CD4-positive, CD25-positive, alpha-beta regulatory T cell (primary cell): ENCODE measurements around the gene SLC34A2. TPM values are rescaled to one million over a fixed set of nuclear protein-coding genes. Genes with fewer than 3 reads are reported as not detected.

Experiments used
- ATAC-seq, 2 donors: fragments of 150-1000 bp; cut with Tn5 transposase; one replicate each; pipeline ENCODE4 v1.10.0; 2021; ENCODE audit warnings: low read depth in 2 of 2, moderate number of reproducible peaks in 2 of 2, moderate library complexity in 1 of 2
- DNase-seq, 3 donors: peaks; one replicate each; pipeline versions ENCODE4 v3.0.0 to v3.0.0-alpha.2; 2012 to 2022; ENCODE audit warnings: mixed read lengths in 1 of 3
- H3K27ac ChIP-seq: one replicate; pipeline ENCODE4 v1.7.0; 2013; ENCODE audit warnings: mild to moderate bottlenecking, low read length; ENCODE audit not compliant: insufficient read depth, poor library complexity, severe bottlenecking
- H3K27me3 ChIP-seq: one replicate; pipeline ENCODE4 v1.7.0; 2013; ENCODE audit warnings: low read length; ENCODE audit not compliant: control insufficient read depth, insufficient read depth
- H3K36me3 ChIP-seq: one replicate; pipeline ENCODE4 v1.7.0; 2013; ENCODE audit warnings: mild to moderate bottlenecking, low read length, moderate library complexity; ENCODE audit not compliant: control insufficient read depth, insufficient read depth
- H3K4me1 ChIP-seq: 2 replicates; pipeline ENCODE4 v1.7.0; 2013; ENCODE audit warnings: mild to moderate bottlenecking, low read length; ENCODE audit not compliant: insufficient read depth, control insufficient read depth, poor library complexity, severe bottlenecking
- H3K4me3 ChIP-seq: one replicate; pipeline ENCODE4 v1.7.0; 2013; ENCODE audit warnings: low read depth, mild to moderate bottlenecking, low read length, moderate library complexity
- H3K9me3 ChIP-seq, 2 experiments: 1 replicate in 1 of 2; 2 replicates in 1 of 2; pipeline ENCODE4 v1.7.0; 2013; ENCODE audit warnings: low read length in 2 of 2, mild to moderate bottlenecking in 1 of 2, moderate library complexity in 1 of 2; ENCODE audit not compliant: control insufficient read depth in 2 of 2
- H3K27ac Mint-ChIP-seq, 3 donors: one replicate each; pipeline ENCODE4 v1.8.0; 2020 to 2022; ENCODE audit warnings: mild to moderate bottlenecking in 3 of 3, mixed read lengths in 3 of 3, moderate library complexity in 2 of 3
- H3K27me3 Mint-ChIP-seq: one replicate; pipeline ENCODE4 v1.8.0; 2022; ENCODE audit warnings: mild to moderate bottlenecking, mixed read lengths
- H3K36me3 Mint-ChIP-seq: one replicate; pipeline ENCODE4 v1.8.0; 2020; ENCODE audit warnings: mixed read lengths
- H3K4me1 Mint-ChIP-seq, 4 donors: one replicate each; pipeline ENCODE4 v1.8.0; 2020 to 2022; ENCODE audit warnings: mixed read lengths in 4 of 4, mild to moderate bottlenecking in 1 of 4
- H3K4me3 Mint-ChIP-seq, 4 donors: one replicate each; pipeline ENCODE4 v1.8.0; 2020 to 2022; ENCODE audit warnings: mild to moderate bottlenecking in 4 of 4, mixed read lengths in 4 of 4, moderate library complexity in 3 of 4
- H3K9me3 Mint-ChIP-seq, 7 donors: one replicate each; pipeline ENCODE4 v1.8.0; 2020 to 2022; ENCODE audit warnings: mixed read lengths in 7 of 7, mild to moderate bottlenecking in 3 of 7, moderate library complexity in 2 of 7
- polyA plus RNA-seq, 4 donors: library from polyadenylated mRNA; unstranded; fragments of 300-500 nt; fragmentation: Illumina TruSeq; gene quantifications; one replicate each; pipeline ENCODE4 v1.2.3, GENCODE V29; 2021
- total RNA-seq: library from RNA; stranded (reverse); gene quantifications from one replicate; pipeline ENCODE4 v1.2.3, GENCODE V29; 2022

The SLC34A2 gene
- total and polyA plus RNA-seq, 5 donors from 2014 or later, result not detected

- peaks cover 0 to 4% (median 0%) of the 10 kb centered on the region in 7 donors for H3K9me3 Mint-ChIP-seq
- Histone ChIP-seq H3K4me3 (no peak overlapping the region), H3K36me3 (no peaks in the 10 kb centered on the region), H3K9me3 (no peaks in the 10 kb centered on the region), H3K27ac (no peak overlapping the region), H3K27me3 (no peaks in the 10 kb centered on the region), H3K4me1 (no peaks in the 10 kb centered on the region)
- ATAC-seq, result no peak
- no peak overlapping the region for H3K4me3 Mint-ChIP-seq
- H3K36me3 Mint-ChIP-seq, result no peaks in the 10 kb centered on the region
- DNase-seq, result no peak
- no peak overlapping the region for H3K27ac Mint-ChIP-seq
- H3K4me1 Mint-ChIP-seq, result peaks cover 0 to 6% (median 0%) of the 10 kb centered on the region in 4 donors
- peaks cover 12% of the 10 kb centered on the region for H3K27me3 Mint-ChIP-seq
Measured at GRCh38 chr4:25628451-25628850, 27.2 kb upstream of the SLC34A2 start.

GRCh38 chr4:25632135-25632534, 23.5 kb upstream of the SLC34A2 start:
- no peaks in the 10 kb centered on the region for H3K4me1 ChIP-seq
- no peaks in the 10 kb centered on the region for H3K36me3 ChIP-seq
- no peak for DNase-seq
- peaks cover 0 to 4% (median 0%) of the 10 kb centered on the region in 7 donors for H3K9me3 Mint-ChIP-seq
- H3K4me3 ChIP-seq, result no peak overlapping the region
- no peak for ATAC-seq
- no peaks in the 10 kb centered on the region for H3K27me3 ChIP-seq
- no peaks in the 10 kb centered on the region for H3K9me3 ChIP-seq
- H3K27ac ChIP-seq, result no peak overlapping the region
- H3K27me3 Mint-ChIP-seq, result peaks cover 5% of the 10 kb centered on the region
- no peaks in the 10 kb centered on the region for H3K4me1 Mint-ChIP-seq
- H3K27ac Mint-ChIP-seq, result no peak overlapping the region
- no peak overlapping the region for H3K4me3 Mint-ChIP-seq
- no peaks in the 10 kb centered on the region for H3K36me3 Mint-ChIP-seq

GRCh38 chr4:25633541-25633940, 22.1 kb upstream of the SLC34A2 start:
- Mint-ChIP-seq H3K36me3 (no peaks in the 10 kb centered on the region), H3K27ac (no peak overlapping the region), H3K4me3 (no peak overlapping the region), H3K4me1 (no peaks in the 10 kb centered on the region), H3K27me3 (peaks cover 5% of the 10 kb centered on the region), H3K9me3 (peaks cover 0 to 4% (median 0%) of the 10 kb centered on the region in 7 donors)
- Histone ChIP-seq H3K36me3 (no peaks in the 10 kb centered on the region), H3K27ac (no peak overlapping the region), H3K27me3 (no peaks in the 10 kb centered on the region), H3K4me1 (no peaks in the 10 kb centered on the region), H3K4me3 (no peak overlapping the region), H3K9me3 (no peaks in the 10 kb centered on the region)
- DNase-seq, result no peak
- ATAC-seq, result no peak

GRCh38 chr4:25635501-25635900, 20.1 kb upstream of the SLC34A2 start:
- ATAC-seq (no peak), DNase-seq (no peak)
- Histone ChIP-seq H3K9me3 (no peaks in the 10 kb centered on the region), H3K4me1 (no peaks in the 10 kb centered on the region), H3K36me3 (no peaks in the 10 kb centered on the region), H3K27me3 (no peaks in the 10 kb centered on the region), H3K27ac (no peak overlapping the region), H3K4me3 (no peak overlapping the region)
- Mint-ChIP-seq H3K9me3 (peaks cover 0 to 4% (median 0%) of the 10 kb centered on the region in 7 donors), H3K27ac (no peak overlapping the region), H3K4me3 (no peak overlapping the region), H3K27me3 (peaks cover 5% of the 10 kb centered on the region), H3K36me3 (no peaks in the 10 kb centered on the region), H3K4me1 (no peaks in the 10 kb centered on the region)

- H3K27me3 ChIP-seq, result no peaks in the 10 kb centered on the region
- H3K4me1 Mint-ChIP-seq, result no peaks in the 10 kb centered on the region
- no peaks in the 10 kb centered on the region for H3K36me3 ChIP-seq
- no peak overlapping the region for H3K27ac Mint-ChIP-seq
- H3K27ac ChIP-seq, result no peak overlapping the region
- H3K27me3 Mint-ChIP-seq, result no peaks in the 10 kb centered on the region
- H3K9me3 Mint-ChIP-seq, result peaks cover 0 to 1% (median 0%) of the 10 kb centered on the region in 7 donors
- DNase-seq (no peak), ATAC-seq (no peak)
- H3K4me3 ChIP-seq, result no peak overlapping the region
- H3K9me3 ChIP-seq, result no peaks in the 10 kb centered on the region
- no peaks in the 10 kb centered on the region for H3K4me1 ChIP-seq
- no peak overlapping the region for H3K4me3 Mint-ChIP-seq
- H3K36me3 Mint-ChIP-seq, result no peaks in the 10 kb centered on the region
Measured at GRCh38 chr4:25637581-25638220, 17.9 kb upstream of the SLC34A2 start.

- DNase-seq, result no peak
- H3K27ac Mint-ChIP-seq, result no peak overlapping the region
- no peaks in the 10 kb centered on the region for H3K4me1 Mint-ChIP-seq
- no peak for ATAC-seq
- H3K36me3 ChIP-seq, result no peaks in the 10 kb centered on the region
- H3K4me3 Mint-ChIP-seq, result no peak overlapping the region
- peaks cover 0 to 1% (median 0%) of the 10 kb centered on the region in 7 donors for H3K9me3 Mint-ChIP-seq
- no peak overlapping the region for H3K27ac ChIP-seq
- H3K4me1 ChIP-seq, result no peaks in the 10 kb centered on the region
- no peaks in the 10 kb centered on the region for H3K27me3 ChIP-seq
- H3K36me3 Mint-ChIP-seq, result no peaks in the 10 kb centered on the region
- H3K27me3 Mint-ChIP-seq, result no peaks in the 10 kb centered on the region
- no peak overlapping the region for H3K4me3 ChIP-seq
- H3K9me3 ChIP-seq, result no peaks in the 10 kb centered on the region
Measured at GRCh38 chr4:25638221-25638601, 17.4 kb upstream of the SLC34A2 start.

GRCh38 chr4:25638806-25639205, 16.8 kb upstream of the SLC34A2 start:
- peak overlapping the region in 1 of 3 donors; percentile 50 for H3K27ac Mint-ChIP-seq
- Histone ChIP-seq H3K4me1 (no peaks in the 10 kb centered on the region), H3K27ac (no peak overlapping the region), H3K4me3 (no peak overlapping the region), H3K9me3 (no peaks in the 10 kb centered on the region), H3K27me3 (no peaks in the 10 kb centered on the region), H3K36me3 (no peaks in the 10 kb centered on the region)
- peaks cover 0 to 1% (median 0%) of the 10 kb centered on the region in 7 donors for H3K9me3 Mint-ChIP-seq
- H3K27me3 Mint-ChIP-seq, result peaks cover 1% of the 10 kb centered on the region
- H3K4me3 Mint-ChIP-seq, result no peak overlapping the region
- DNase-seq, result no peak
- no peak for ATAC-seq
- H3K4me1 Mint-ChIP-seq, result no peaks in the 10 kb centered on the region
- no peaks in the 10 kb centered on the region for H3K36me3 Mint-ChIP-seq

- H3K27ac Mint-ChIP-seq, result no peak overlapping the region
- ATAC-seq, result no peak
- Histone ChIP-seq H3K27ac (no peak overlapping the region), H3K9me3 (no peaks in the 10 kb centered on the region), H3K27me3 (peaks cover 4% of the 10 kb centered on the region), H3K4me1 (no peaks in the 10 kb centered on the region), H3K4me3 (no peak overlapping the region), H3K36me3 (no peaks in the 10 kb centered on the region)
- H3K4me1 Mint-ChIP-seq, result peaks cover 0 to 2% (median 0%) of the 10 kb centered on the region in 4 donors
- peaks cover 0 to 2% (median 0%) of the 10 kb centered on the region in 7 donors for H3K9me3 Mint-ChIP-seq
- no peak for DNase-seq
- no peaks in the 10 kb centered on the region for H3K36me3 Mint-ChIP-seq
- H3K4me3 Mint-ChIP-seq, result no peak overlapping the region
- peaks cover 21% of the 10 kb centered on the region for H3K27me3 Mint-ChIP-seq
Measured at GRCh38 chr4:25650311-25650710, 5.3 kb upstream of the SLC34A2 start.
